Gastrocnemius medialis (tissue), 4 donors: ENCODE measurements around the gene C9orf72.

ENCODE experiments used
- POLR2A ChIP-seq, 2 donors: fragments of 450-650 bp; IDR thresholded peaks; one replicate each; pipeline ENCODE4 v1.6.1; 2017; ENCODE audit warnings: antibody characterized with exemption in 2 of 2, mild to moderate bottlenecking in 2 of 2, moderate library complexity in 2 of 2
- TF ChIP-seq, protein P1 (sequence below), 5 experiments: fragments of 450-650 bp in 3 of 5; fragments of 200-600 bp in 2 of 5; sonication (generic) in 2 of 5; IDR thresholded peaks in 4 of 5; conservative IDR thresholded peaks in 1 of 5; 1 replicate in 4 of 5; 2 replicates in 1 of 5; pipeline ENCODE4 v1.5.1; 2016 to 2019; ENCODE audit warnings: antibody characterized with exemption in 5 of 5, mild to moderate bottlenecking in 3 of 5, moderate library complexity in 3 of 5

DNA sequence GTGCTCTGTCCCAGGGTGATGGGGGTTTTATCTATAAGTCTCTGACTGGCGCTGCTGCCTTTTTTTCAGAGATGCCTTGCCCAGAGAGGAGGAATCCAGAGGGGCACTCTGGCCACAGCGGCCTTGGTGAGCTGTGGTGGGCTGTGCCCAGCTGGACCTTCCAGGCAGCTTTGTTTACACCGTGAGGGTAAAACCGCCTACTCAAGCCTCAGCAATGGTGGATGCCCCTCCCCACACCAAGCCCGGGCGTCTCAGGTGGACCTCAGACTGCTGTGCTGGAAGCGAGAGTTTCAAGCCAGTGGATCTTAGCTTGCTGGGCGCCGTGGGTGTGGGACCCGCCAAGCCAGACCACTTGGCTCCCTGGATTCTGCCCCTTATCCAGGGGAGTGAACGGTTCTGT is 41.3 kb upstream of the C9orf72 start:
- TF ChIP-seq POLR2A (IDR thresholded peaks at IDR 0.05): no peak
- TF ChIP-seq, protein P1, sequence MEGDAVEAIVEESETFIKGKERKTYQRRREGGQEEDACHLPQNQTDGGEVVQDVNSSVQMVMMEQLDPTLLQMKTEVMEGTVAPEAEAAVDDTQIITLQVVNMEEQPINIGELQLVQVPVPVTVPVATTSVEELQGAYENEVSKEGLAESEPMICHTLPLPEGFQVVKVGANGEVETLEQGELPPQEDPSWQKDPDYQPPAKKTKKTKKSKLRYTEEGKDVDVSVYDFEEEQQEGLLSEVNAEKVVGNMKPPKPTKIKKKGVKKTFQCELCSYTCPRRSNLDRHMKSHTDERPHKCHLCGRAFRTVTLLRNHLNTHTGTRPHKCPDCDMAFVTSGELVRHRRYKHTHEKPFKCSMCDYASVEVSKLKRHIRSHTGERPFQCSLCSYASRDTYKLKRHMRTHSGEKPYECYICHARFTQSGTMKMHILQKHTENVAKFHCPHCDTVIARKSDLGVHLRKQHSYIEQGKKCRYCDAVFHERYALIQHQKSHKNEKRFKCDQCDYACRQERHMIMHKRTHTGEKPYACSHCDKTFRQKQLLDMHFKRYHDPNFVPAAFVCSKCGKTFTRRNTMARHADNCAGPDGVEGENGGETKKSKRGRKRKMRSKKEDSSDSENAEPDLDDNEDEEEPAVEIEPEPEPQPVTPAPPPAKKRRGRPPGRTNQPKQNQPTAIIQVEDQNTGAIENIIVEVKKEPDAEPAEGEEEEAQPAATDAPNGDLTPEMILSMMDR (IDR thresholded peaks at IDR 0.05 in 4 of 5, conservative IDR thresholded peaks at IDR 0.05 in 1 of 5): no peak
